Testis (tissue), 2 donors: ENCODE results near the gene AGA.

ENCODE experiments used
- POLR2A ChIP-seq: fragments of 450-650 bp; IDR thresholded peaks from one replicate; pipeline ENCODE4 v1.6.1; 2017; ENCODE audit warnings: antibody characterized with exemption, mild to moderate bottlenecking, moderate library complexity
- TF ChIP-seq, protein P1 (sequence below), 3 experiments: fragments of 450-650 bp in 2 of 3; fragments of 200-600 bp in 1 of 3; sonication (generic) in 1 of 3; IDR thresholded peaks; one replicate each; pipeline ENCODE4 v1.5.1; 2016 to 2019; ENCODE audit warnings: antibody characterized with exemption in 3 of 3, mild to moderate bottlenecking in 2 of 3, moderate library complexity in 1 of 3

DNA sequence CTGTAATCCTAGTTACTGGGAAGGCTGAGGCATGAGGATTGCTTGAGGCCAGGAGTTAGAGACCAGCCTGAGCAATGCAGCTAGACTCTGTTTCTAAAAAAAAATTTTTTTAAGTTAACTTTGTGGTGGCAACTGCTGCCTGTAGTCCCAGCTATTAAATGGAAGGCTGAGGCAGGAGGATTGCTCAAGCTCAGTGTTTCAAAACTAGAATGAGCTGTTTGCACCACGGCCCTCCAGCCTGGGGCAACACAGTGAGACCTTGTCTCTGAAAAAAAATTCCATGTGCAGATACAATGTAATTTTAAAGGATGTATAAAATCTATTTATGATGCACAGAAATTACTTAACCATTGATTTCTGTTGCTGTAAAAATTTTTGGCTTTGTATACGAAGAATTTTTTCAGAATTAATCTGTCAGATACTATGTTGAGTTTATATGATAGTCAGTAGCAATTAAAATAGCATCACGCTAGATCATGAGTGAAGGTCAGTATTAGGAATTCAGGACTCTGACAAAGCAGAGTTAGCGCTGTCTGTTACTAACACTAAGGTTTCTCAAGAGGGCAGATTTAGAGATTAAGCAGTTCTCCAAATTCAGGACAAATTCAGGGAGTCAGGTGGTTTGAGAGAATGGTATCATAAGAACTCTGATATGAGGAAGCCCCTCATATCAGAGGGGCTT lies 8.3 kb upstream of the AGA start:
- TF ChIP-seq POLR2A: no peak
- TF ChIP-seq, protein P1, sequence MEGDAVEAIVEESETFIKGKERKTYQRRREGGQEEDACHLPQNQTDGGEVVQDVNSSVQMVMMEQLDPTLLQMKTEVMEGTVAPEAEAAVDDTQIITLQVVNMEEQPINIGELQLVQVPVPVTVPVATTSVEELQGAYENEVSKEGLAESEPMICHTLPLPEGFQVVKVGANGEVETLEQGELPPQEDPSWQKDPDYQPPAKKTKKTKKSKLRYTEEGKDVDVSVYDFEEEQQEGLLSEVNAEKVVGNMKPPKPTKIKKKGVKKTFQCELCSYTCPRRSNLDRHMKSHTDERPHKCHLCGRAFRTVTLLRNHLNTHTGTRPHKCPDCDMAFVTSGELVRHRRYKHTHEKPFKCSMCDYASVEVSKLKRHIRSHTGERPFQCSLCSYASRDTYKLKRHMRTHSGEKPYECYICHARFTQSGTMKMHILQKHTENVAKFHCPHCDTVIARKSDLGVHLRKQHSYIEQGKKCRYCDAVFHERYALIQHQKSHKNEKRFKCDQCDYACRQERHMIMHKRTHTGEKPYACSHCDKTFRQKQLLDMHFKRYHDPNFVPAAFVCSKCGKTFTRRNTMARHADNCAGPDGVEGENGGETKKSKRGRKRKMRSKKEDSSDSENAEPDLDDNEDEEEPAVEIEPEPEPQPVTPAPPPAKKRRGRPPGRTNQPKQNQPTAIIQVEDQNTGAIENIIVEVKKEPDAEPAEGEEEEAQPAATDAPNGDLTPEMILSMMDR (IDR thresholded peaks at IDR 0.05): no peak
